Keratinocyte (primary cell): ENCODE results near the gene SHROOM3.

Experiments used
- EZH2 ChIP-seq: IDR thresholded peaks from one replicate; pipeline ENCODE4 v1.6.1; 2012; ENCODE audit warnings: inconsistent platforms, mild to moderate bottlenecking, low read length, moderate library complexity
- TF ChIP-seq, protein P1 (sequence below), 3 experiments: IDR thresholded peaks in 1 of 3; conservative IDR thresholded peaks in 1 of 3; optimal IDR thresholded peaks in 1 of 3; 2 replicates in 2 of 3; 3 replicates in 1 of 3; pipeline versions ENCODE3 to v1.5.1; 2011; ENCODE audit warnings: low read length in 3 of 3, mild to moderate bottlenecking in 3 of 3, moderate library complexity in 2 of 3, control low read depth in 1 of 3, inconsistent platforms in 1 of 3; ENCODE audit not compliant: insufficient read depth in 2 of 3; ENCODE audit errors: extremely low read depth in 1 of 3

DNA sequence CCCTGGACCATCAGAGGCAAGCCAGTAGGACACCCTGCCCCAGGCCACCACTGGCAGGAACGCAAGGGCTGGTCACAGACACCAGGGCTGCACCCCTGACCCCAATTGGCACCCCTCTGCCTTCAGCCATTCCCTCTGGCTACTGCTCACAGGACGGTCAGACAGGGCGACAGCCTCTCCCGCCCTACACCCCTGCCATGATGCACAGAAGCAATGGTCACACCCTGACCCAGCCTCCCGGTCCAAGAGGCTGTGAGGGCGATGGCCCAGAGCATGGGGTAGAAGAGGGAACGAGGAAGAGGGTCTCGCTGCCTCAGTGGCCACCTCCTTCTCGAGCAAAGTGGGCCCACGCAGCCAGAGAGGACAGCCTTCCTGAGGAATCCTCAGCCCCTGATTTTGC lies 319.4 kb downstream of the SHROOM3 start:
- TF ChIP-seq, protein P1, sequence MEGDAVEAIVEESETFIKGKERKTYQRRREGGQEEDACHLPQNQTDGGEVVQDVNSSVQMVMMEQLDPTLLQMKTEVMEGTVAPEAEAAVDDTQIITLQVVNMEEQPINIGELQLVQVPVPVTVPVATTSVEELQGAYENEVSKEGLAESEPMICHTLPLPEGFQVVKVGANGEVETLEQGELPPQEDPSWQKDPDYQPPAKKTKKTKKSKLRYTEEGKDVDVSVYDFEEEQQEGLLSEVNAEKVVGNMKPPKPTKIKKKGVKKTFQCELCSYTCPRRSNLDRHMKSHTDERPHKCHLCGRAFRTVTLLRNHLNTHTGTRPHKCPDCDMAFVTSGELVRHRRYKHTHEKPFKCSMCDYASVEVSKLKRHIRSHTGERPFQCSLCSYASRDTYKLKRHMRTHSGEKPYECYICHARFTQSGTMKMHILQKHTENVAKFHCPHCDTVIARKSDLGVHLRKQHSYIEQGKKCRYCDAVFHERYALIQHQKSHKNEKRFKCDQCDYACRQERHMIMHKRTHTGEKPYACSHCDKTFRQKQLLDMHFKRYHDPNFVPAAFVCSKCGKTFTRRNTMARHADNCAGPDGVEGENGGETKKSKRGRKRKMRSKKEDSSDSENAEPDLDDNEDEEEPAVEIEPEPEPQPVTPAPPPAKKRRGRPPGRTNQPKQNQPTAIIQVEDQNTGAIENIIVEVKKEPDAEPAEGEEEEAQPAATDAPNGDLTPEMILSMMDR (optimal IDR thresholded peaks at IDR 0.05 in 1 of 3, IDR thresholded peaks at IDR 0.05 in 1 of 3, conservative IDR thresholded peaks at IDR 0.05 in 1 of 3; ENCODE audit: extremely low read depth in 1 of 3, insufficient read depth in 2 of 3, low read length in 3 of 3) = no peak
- no peak for TF ChIP-seq EZH2
